Stimulated activated CD4-positive, alpha-beta T cell treated with anti-CD3 and anti-CD28 coated beads, Interleukin-4, amount 100 ng/mL, for 4 hours (primary cell): ENCODE data around the gene TRIM39.
"Not testable (repeated sequence)": the region's sequence is repeated elsewhere in the genome, so short reads cannot be mapped to it uniquely, and the experiment has no call there.

Source experiments
- DNase-seq, 2 experiments: peaks; one replicate each; pipeline ENCODE4 v3.0.0-alpha.2; 2020

TRIM39 gene

DNA sequence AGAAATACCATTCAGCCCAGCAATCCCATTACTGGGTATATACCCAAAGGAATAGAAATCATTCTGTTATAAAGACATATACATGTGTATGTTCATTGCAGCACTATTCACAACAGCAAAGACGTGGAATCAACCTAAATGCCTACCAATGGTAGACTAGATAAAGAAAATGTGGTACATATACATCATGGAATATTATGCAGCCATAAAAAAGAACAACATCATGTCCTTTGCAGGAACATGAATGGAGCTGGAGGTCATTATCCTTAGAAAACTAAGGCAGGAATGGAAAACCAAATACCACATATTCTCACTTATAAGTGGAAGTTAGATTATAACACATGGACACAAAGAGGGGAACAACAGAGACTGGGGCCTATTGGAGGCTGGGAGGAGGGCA is 42.6 kb downstream of the TRIM39 start:
- DNase-seq, result not testable (repeated sequence)

DNA sequence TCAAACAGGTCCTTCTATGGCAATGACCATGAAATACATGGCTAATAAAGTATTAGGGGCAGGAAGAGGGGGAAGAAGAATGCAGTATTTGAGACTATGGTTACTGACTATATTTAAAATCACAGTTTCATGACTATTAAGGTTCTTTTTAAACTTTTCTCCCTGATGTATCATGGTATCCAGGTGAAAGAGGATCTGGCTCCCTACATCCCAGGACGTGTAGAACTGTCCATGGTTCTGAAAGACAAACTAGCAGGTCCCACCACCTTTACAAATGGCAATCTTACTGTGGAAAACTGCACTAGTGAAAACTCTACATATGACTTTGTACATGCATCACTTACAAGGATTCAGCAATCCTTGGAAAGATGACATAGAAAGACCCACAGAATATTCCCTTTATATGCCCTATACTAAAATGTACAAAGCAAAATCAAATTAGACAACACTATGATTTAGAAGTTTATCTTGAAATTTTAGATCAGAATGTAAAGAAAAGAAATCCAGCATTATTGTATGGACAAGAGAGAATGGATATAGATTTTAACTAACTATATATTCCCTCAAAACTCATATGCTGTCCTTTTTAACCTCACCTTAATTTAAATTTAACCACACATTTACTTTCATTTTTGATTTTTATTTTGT is 51.7 kb downstream of the TRIM39 start:
- DNase-seq, result no peak

DNA sequence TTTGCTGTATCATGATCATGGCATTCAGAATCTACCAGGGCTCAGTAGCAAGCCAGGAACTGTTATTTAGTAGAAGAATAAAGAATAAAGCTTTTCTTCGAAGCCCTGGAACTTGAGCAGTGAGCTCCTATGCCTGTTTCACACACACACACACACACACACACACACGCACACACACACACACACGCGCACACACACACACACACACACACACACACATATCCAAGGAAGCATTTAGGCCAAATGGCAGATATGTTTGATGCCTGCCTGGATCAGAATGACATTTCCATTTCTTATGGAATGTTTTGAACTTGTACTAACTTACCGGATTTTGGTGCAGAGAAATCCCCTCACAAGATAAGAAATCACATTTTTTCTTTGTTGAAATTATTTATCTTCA is 53.7 kb downstream of the TRIM39 start:
- DNase-seq, result no peak

DNA sequence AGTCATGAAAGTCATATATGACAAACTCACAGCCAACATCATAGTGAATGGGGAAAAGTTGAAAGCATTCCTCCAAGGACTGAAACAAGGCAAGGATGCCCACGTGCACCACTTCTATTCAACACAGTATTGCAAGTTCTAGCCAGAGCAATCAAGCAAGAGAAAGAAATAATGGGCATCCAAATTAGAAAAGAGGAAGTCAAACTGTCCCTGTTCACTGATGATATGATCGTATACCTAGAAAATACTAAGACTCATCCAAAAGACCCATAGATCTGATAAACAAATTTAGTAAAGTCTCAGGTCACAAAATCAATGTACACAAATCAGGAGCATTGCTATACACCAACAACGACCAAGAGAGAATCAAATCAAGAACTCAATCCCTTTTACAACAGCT is 59.4 kb downstream of the TRIM39 start:
- DNase-seq, result no peak

DNA sequence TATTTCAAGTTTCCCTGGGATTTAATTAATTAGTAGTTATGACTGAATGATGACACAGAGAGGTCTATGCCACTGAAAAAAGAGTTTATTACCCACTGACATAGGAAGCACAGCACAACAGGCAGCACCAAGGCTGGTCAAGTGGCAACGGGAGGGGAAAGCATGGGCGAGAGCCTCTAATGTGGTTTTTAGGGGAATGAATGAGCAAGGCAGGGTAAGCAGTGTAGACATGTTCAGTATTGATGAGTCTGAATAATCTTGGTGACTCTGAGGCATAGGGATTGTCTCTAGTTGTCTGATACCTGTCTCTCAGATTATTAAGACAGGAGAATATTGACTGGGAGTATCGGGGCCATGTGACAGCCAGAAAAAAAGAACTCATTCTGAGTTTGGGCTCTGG is 64.5 kb downstream of the TRIM39 start:
- no peak for DNase-seq
